ENCODE results near the gene LGALS7.
"Not testable (repeated sequence)": the region's sequence is repeated elsewhere in the genome, so short reads cannot be mapped to it uniquely, and the experiment has no call there.

Gene LGALS7

DNA sequence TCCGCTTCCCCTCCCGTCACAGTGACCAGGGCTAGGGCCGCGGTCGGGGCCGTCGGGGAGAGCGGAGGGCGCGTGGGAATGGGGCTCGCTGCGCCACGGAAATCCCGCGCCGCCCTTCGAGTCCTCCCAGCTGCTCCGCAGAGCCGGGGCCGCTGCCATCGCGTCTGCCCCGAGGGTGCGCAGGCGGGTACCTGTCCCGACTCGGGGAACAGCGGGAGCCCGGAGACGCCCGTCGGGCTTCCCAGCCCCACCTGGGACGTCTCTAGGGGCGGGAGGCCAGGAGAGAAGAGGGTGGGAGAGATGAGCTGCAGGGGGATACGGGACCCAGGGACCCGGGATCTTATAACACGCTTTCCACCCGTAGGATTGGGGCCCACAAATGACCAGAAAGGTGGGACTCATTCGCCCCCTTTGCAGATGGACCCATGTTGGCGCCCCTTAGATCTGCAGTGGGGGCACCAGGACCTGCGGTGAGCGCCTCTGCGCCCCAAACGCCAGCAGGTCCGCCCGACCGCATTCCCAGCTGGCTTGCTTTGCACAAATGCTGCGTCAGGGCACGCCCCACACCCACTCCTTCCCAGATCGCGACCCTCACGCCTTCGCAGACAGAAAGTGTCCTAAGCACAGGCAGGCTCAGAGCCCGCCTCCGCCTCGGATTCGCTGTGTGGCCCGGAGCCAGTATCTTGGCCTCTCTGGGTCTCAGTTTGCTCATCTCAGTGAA is 2.9 kb downstream of the LGALS7 start:
- not testable (repeated sequence) for DNase-seq

DNA sequence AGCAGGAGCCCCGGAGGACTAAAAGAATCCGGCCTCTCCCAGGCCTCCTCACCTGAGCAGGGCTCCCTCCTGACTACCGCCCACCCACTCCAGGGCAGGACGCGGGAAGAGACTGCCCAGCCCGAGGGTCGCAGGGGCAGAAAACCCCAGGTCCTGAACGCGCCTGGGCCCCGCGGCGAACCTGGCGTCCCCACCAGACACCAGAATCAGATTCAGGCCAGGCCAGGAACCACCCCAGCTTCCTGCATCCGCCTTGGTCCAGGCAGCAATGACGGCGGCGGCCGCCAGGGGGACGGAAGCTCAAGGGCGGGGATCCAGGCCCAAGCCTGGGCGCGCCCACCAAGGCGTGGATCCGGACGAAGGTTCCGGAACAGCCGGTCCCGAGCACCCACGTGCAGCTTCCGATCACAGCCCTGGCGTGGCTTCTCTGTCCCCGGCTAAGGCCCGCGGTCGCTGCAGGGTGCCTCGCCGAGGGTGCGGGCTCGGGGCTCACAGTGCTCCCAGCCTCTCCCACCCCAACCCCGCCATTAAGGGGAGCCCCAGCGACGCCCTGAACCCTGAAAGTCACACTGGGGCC is 3.6 kb downstream of the LGALS7 start:
- DNase-seq: peak; percentile 98

DNA sequence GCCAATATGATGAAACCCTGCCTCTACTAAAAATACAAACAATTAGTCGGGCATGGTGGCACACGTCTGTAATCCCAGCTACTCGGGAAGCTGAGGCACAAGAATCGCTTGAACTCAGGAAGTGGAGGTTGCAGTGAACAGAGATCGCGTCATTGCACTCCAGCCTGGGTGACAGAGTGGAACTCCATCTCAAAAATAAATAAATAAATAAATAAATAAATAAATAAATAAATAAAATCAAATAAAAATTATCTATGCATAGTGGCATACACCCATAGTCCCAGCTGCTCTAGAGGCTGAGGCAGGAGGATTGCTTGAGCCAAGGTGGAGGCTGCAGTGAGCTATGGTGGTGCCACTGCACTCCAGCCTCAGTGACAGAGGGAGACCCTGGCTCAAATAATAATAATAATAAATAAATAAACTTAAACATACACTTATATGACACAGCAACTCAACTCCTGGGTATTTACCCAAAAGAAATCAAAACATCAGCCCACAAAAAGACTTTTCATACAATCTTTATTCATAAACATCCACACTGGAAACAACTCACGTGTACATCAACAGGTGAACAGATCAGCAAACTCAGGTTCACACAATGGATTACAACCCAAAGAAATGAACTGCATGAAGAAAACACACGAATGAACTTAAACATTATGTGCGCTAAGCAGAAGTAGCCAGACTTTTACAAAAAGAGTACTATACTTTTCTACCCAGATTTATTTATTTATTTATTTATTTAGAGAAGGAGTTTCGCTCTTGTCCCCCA is 6.9 kb downstream of the LGALS7 start:
- no peak for DNase-seq

DNA sequence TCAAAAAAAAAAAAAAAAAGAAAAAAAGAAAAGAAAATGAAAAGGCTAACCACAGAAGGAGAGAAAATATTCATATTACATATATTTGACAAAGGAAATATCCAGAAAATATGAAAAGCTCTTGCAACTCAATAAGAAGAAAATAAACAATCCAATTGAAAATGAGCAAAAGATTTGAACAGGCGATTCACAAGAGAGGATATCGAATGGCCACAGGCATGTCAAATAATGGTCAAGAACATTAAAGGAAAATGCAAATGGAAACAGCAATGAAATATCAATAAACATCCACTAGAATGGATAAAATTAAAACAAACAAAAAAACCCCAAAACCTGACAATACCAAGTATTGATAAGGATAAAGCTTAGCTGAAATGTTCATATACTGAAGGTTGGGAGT is 8.1 kb downstream of the LGALS7 start:
- DNase-seq: no peak

DNA sequence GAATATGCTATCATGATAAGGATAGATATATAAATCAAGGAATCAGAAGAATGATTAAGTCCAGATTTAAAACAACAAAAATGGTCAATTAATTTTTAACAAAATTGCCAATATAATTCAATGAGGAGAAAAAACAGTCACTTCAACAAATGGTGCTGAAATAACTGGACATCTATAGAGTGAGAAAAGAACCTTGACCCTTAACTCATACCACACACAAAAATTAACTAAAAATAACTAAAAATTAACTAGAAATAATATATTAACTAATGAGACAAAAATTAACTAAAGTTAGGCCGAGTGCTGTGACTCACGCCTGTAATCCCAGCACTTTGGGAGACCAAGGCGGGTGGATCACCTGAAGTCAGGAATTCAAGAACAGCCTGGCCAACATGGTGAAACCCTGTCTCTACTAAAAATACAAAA is 9.5 kb downstream of the LGALS7 start:
- DNase-seq: no peak

DNA sequence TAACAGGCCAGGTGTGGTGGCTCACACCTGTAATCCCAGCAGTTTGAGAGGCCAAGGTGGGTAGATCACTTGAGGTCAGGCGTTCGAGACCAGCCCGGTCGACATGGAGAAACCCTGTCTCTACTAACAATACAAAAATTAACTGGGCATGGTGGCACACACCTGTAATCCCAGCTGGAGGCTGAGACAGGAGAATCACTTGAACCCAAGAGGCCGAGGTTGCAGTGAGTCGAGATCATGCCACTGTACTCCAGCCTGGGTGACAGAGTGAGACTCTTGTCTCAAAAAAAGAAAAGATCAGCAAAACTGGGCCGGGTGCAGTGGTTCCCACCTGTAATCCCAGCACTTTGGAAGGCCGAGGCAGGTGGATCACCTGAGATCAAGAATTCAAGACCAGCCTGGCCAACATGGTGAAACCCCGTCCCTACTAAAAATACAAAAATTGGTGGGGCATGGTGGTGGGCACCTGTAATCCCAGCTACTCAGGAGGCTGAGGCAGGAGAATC is 11.4 kb downstream of the LGALS7 start:
- DNase-seq: not testable (repeated sequence)

DNA sequence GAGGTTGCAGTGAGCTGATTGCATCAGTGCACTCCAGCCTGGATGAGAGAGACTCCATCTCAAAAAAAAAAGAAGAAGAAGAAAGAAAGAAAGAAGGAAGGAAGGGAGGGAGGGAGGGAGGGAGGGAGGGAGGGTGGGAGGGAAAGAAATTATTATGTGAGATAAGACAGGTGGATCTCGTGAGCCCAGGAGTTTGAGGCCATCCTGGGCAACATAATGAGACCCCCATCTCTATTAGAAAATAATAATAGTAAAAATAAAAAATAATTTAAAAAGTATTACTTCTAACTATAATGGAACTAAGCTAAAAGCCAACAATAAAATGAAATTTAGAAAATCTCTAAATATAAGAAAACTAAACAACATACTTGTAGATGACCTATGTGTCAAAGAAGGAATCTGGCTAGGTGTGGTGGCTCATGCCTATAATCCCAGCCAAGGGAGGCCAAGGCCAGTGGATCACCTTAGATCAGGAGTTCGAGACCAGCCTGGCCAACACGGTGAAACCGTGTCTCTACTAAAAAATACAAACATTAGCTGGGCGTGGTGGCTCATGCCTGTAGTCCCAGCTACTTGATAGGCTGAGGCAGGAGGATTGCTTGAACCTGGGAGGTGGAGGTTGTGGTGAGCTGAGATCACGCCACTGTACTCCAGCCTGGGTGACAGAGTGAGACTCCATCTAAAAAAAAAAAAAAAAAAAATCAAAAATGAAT is 12.4 kb downstream of the LGALS7 start:
- DNase-seq: not testable (repeated sequence)

DNA sequence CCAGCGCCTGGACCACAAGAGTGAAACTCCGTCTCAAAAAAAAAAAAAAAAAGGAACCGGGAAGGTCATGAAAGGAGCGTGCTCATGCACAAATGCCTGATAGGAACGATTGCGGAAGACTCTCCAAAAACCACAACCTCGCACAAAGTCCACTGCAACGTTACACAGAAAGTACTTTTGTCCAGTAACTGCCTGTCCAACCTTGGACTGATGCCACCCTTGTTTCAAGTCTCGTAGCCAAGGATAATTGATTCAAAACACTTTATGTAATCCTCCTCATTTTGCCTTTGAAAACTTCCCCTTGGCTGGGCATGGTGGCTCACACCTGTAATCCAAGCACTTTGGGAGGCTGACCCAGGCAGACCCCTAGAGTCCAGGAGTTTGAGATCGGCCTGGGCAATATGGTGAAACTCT is 13.7 kb downstream of the LGALS7 start:
- DNase-seq: no peak

DNA sequence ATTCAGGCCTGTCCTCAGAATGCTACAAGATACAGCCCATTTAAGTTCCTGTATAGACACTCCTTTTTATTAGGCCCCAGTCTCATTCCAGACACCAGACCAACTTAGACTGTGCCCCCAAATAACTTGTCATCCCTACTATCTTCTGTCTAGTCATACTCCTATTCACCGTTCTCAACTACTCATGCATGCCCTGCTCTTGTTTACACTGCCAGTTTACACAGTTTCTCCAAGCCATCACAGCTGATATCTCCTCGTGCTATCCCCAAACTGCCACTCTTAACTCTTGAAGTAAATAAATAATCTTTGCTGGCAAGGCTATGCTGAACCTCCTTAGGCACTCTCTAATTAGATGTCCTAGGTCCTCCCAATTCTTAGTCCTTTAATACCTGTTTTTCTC is 19.1 kb downstream of the LGALS7 start:
- DNase-seq: not testable (repeated sequence)

DNA sequence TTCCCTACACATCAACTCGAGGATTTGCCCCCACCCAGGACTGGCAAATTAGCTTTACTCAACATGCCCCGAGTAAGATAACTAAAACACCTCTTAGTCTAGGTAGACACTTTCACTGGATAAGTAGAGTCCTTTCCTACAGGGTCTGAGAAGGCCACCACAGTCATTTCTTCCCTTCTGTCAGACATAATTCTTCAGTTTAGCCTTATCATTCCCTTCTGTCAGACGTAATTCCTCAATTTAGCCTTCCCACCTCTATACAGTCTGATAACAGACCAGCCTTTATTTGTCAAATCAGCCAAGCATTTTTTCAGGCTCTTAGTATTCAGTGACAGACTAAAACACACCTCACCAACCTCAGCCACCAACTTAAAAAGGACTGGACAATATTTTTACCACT is 19.5 kb downstream of the LGALS7 start:
- DNase-seq: not testable (repeated sequence)

DNA sequence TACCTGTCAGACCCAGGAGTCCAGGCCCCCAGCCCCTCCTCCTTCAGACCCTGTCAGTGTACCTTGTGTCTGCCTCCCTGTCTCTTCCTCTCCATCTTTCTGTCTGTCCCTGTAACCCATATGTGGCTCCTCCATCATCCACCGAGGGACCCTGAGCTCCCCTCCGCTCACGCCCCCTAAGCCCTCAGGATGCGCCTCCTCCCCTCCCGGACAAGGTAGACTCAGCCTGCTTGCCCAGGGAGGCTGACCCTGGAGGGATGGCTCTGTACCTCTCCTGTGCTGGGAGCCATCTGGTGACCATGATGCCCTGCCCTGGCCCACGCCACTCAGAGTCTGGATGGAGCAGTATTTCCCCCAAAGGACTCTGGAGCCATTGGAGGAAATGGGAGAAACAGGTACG is 28.0 kb downstream of the LGALS7 start:
- no peak for DNase-seq

DNA sequence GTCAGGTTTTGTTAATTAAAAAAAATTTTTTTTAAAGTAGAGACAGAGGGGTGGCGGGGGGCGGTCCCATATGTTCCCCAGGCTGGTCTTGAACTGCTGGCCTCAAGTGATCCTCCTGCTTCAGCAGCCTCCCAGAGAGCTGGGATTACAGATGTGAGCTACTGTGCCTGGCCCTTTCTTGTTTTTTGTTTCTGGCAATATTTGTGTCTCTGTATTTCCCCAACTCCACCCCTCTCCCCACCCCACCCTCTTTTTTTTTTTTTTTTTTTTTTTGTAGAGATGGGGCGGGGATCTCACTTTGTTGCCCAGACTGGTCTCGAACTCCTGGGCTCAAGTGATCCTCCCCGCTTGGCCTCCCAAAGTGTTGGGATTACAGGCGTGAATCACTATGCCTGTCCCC is 28.4 kb downstream of the LGALS7 start:
- DNase-seq: no peak

DNA sequence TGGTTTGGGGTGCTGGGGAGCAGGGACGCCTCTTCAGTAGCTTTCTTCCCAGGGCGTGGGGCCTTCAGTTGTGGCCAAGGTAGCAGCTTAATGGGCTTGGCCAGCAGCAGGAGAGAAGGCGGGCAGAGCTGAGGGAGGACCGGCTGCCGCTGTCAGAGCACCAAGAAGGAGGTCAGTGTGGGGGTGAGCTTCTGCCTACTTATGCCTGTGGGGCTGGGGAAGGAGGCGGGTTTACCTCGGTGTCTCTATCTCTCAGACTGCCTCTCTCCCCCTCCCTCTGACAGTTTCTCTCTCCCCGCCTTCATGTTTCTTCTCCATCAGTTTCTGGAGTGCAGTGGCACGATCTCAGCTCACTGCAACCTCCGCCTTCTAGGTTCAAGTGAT is 29.0 kb downstream of the LGALS7 start, which contains the start of gene CAPN12:
CAPN12 (minus strand) TSS at position 177 of the 384 bp plus-strand sequence. CDS start 309 bp downstream, outside the sequence.
- DNase-seq: no peak

DNA sequence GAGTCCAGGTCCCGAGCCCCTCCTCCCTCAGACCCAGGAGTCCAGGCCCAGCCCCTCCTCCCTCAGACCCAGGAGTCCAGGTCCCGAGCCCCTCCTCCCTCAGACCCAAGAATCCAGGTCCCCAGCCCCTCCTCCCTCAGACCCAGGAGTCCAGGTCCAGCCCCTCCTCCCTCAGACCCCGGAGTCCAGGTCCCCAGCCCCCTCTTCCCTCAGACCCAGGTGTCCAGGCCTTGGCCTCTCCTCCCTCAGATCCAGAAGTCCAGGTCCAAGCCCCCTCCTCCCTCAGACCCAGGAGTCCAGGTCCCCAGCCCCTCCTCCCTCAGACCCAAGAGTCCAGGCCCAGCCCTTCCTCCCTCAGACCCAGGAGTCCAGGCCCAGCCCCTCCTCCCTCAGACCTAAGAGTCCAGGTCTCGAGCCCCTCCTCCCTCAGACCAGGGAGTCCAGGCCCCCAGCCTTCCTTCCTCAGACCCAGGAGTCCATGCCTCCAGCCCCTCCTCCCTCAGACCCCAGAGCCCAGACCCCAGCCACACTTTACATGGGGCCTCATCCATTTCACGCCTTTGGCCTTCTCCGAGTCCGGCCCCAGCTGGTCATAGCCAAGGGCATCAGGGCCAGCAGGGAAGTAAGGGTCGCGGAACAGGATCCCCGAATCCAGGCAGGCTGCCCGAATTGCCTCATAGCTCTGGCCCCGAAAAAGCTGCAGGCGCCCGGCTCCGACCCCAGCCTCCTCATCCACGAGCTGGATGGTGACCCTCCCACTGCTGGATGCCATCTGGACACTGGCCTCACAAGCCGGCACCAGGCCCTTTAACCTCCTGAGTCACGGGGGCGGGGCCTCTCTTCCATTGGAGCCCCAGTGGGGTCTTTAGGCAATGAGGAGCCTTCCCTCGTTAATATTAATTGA is 29.7 kb downstream of the LGALS7 start:
- DNase-seq: no peak

DNA sequence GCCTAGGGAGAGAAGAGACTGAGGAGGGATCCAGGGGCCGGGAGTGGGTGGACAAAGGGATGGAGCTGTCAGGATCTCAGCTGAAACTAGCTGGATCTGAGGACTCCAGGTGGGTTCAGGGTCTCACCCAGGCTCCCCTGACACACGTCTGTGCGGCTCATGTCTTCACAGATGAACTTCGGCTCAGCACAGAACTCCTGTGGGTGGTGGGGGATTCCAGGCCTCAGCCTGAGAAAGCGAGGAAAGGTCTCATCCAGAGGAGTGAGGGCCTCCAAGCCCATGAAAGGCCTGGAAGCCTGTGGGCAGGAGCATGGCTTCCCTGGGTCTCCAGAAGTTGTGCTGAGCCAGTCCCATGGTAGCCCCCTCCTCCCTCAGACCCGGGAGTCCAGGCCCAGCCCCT is 30.4 kb downstream of the LGALS7 start:
- no peak for DNase-seq

DNA sequence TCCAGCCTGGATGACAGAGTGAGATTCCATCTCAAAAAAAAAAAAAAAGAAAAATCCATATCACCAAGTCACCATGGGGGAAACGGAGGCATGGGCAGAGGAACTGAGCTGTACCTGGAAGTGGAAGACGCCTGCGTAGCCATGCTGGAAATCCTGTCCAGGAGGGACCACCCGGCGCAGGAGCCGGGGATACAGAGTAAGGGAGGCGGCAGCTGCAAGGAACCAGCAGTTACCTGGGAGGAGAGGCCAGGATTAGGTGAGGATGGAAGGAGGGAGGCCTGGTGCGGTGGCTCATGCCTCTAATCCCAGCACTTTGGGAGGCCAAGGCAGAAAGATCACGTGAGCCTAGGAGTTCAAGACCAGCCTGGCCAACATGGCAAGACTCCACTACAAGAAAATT is 31.0 kb downstream of the LGALS7 start:
- DNase-seq: no peak

DNA sequence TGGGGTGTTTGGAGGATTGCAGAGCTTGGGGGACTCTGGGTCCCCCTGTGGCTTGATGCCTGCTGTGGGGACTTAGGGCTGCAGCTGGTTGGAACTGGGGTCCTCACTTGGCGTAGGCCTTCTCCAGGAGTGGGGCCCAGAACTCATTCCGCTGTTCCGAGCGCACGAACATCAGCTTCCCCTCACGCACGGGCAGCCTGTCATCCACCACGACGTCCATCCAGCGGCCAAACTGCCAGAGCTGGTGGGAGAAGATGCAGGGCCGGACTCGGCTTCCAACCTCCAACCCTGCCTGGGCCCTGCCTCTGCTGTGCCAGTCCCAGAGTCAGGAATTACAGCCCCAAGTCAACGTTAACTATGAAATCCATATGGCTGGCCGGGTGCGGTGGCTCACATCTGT is 31.6 kb downstream of the LGALS7 start:
- DNase-seq: no peak

DNA sequence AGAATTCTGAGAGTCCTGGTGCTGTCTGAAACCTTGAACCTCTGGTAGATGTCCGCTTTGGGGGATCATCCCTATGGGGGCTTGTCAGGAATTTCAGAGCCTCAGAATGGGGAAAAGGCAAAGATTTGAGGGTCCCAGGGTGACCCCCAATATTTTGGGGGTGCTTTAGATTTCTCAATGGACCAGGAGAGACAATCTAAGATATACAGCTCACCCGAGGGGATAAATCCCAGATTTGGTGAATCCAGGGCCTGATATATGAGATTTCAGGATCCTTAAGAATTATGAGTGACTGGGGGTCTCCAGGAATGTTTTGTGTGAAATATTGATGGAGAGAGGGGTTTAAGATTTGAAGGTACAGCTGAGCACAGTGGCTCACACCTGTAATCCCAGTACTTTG is 32.4 kb downstream of the LGALS7 start:
- no peak for DNase-seq

DNA sequence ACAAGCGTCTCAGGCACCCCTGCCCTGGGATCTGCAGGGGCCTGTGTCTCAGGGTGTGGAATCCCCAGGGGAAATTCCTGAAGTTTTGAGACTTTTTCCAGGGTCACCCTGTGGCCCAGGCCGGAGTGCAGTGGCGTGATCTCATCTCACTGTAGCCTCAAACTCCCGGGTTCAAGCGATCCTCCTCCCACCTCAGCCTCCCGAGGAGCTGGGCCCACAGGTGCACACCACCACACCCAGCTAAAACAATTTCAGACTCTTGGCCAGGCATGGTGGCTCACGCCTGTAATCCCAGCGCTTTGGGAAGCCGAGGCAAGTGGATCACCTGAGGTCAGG is 33.1 kb downstream of the LGALS7 start:
- DNase-seq: no peak

DNA sequence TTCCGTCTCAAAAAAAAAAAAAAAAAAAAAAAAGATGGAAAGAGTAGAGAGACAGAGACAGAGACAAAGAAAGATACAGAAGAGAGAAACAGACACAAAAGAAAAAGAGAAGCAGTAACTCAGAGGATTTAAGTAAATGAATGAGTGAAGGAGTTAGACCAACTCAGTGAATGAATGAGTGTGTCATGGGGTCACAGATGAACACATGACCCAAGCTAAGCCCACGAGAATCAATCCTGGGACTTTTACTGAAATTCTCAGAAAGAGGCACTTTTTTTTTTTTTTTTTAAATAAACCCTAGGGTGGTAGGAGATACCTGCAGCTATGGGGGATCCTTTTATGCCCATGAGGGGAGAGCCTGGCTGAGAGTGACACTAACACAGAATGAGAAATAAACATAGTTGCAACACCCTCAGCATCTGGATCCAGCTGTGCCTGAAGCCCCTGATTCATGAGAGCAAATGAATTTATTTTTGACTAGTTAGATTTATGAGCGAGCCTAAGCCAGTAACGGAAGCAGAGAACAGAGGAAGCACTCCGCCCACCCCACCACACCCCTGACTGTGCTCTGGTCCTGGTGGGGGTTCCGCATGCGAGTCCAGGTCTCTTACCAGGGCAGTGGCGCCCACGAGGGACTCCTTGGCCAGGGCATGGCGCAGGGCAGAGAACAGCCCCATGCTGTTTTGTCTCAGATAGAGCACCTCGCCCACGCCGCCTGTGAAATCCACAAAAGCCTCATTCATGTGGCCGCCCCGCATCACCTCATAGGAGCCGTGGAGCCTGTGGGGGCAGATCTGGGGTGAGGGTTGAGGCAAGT is 33.7 kb downstream of the LGALS7 start:
- DNase-seq: no peak

Data from activated CD8-positive, alpha-beta memory T cell treated with anti-CD3 and anti-CD28 coated beads for 24 hours (primary cell).